Natural killer cell (primary cell): ENCODE measurements around the gene CYREN. TPM values are rescaled to one million over a fixed set of nuclear protein-coding genes. Genes with fewer than 3 reads are reported as not detected.
"Not testable (repeated sequence)": the region's sequence is repeated elsewhere in the genome, so short reads cannot be mapped to it uniquely, and the experiment has no call there.

ENCODE experiments used
- ATAC-seq, 3 donors: fragments of 150-1000 bp in 2 of 3; fragments of 200-7000 bp in 1 of 3; cut with Tn5 transposase; 1 replicate in 1 of 3; 2 replicates in 2 of 3; pipeline ENCODE4 v1.10.0; 2021; ENCODE audit warnings: mild to moderate bottlenecking in 2 of 3, moderate library complexity in 2 of 3
- DNase-seq, 2 donors: peaks; one replicate each; pipeline versions ENCODE4 v3.0.0 to v3.0.0-alpha.2; 2013 to 2021; ENCODE audit warnings: mixed read lengths in 1 of 2
- H3K27ac ChIP-seq: one replicate; pipeline ENCODE4 v1.5.1; 2013; ENCODE audit warnings: mild to moderate bottlenecking, low read length
- H3K27me3 ChIP-seq: one replicate; pipeline ENCODE4 v1.6.1; 2013; ENCODE audit warnings: low read length; ENCODE audit not compliant: control insufficient read depth, insufficient read depth
- H3K36me3 ChIP-seq: one replicate; pipeline ENCODE4 v1.6.1; 2013; ENCODE audit warnings: low read length; ENCODE audit not compliant: control insufficient read depth, insufficient read depth
- H3K4me1 ChIP-seq: one replicate; pipeline ENCODE4 v1.6.1; 2013; ENCODE audit warnings: low read length; ENCODE audit not compliant: control insufficient read depth, insufficient read depth
- H3K4me3 ChIP-seq: one replicate; pipeline ENCODE4 v1.5.1; 2013; ENCODE audit warnings: low read length
- H3K9me3 ChIP-seq: one replicate; pipeline ENCODE4 v1.6.1; 2013; ENCODE audit warnings: low read length; ENCODE audit not compliant: control insufficient read depth, insufficient read depth
- H3K27ac Mint-ChIP-seq, 2 donors: one replicate each; pipeline ENCODE4 v1.8.0; 2022; ENCODE audit warnings: mild to moderate bottlenecking in 2 of 2, mixed read lengths in 2 of 2, moderate library complexity in 1 of 2
- H3K27me3 Mint-ChIP-seq, 2 donors: one replicate each; pipeline ENCODE4 v1.8.0; 2022; ENCODE audit warnings: low read depth in 2 of 2, mixed read lengths in 2 of 2
- H3K36me3 Mint-ChIP-seq: one replicate; pipeline ENCODE4 v1.8.0; 2022; ENCODE audit warnings: mixed read lengths
- H3K4me1 Mint-ChIP-seq, 2 donors: one replicate each; pipeline ENCODE4 v1.8.0; 2022; ENCODE audit warnings: mixed read lengths in 2 of 2
- H3K4me3 Mint-ChIP-seq: one replicate; pipeline ENCODE4 v1.8.0; 2022; ENCODE audit warnings: mild to moderate bottlenecking, moderate library complexity, mixed read lengths
- H3K9me3 Mint-ChIP-seq, 2 donors: one replicate each; pipeline ENCODE4 v1.8.0; 2022; ENCODE audit warnings: mixed read lengths in 2 of 2
- WGBS: methylation state at CpG from one replicate; pipeline ENCODE4 v1.1.7; 2013; ENCODE audit warnings: missing lambda C conversion rate; ENCODE audit not compliant: insufficient coverage; 5-methylcytosine and 5-hydroxymethylcytosine counted together
- intact Hi-C: fragments of 100-400 bp; cut with micrococcal nuclease; formaldehyde crosslinking; loops from one replicate; pipeline ENCODE4 v1.14.2; 2022
- total RNA-seq, 4 donors: library from RNA; stranded (reverse); fragments of 120-200 nt in 1 of 4; gene quantifications; one replicate each; pipeline versions ENCODE4 v1.2.3 to v1.2.4, GENCODE V29; 2013 to 2022
- TF ChIP-seq, protein P1 (sequence below): fragments of 200-600 bp; IDR thresholded peaks from one replicate; pipeline ENCODE4 v1.8.0; 2022; ENCODE audit warnings: antibody characterized with exemption

The CYREN gene
- total RNA-seq, 3 donors from 2014 or later (not counting 1 experiment from before 2014, with no cell fraction given) = 26.1 to 33.9 (median 33.8) TPM

DNA sequence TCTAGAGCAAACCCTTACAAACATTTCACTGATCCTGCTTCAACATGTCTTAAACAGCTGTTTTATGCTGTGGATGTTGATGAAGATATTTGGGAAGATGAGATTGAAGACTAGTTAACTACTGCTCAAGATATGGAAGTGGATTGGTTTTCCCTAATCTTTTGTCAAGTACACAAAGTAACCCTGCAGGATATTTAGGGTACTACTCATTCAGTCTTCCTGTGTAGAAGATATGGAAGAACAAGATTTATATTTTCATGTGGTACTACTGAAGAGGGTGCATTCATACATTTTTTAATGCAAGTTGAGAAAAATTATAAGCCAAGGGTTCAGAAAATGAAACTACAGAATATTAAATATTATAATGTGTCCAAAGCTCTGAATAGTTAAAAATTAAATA lies 40.9 kb downstream of the CYREN start:
- intact Hi-C loops = no loop called here
- Histone ChIP-seq H3K9me3 (peaks cover 6% of the 10 kb centered on the region), H3K4me1 (no peaks in the 10 kb centered on the region), H3K4me3 (no peak overlapping the region), H3K27me3 (no peaks in the 10 kb centered on the region), H3K27ac (no peak overlapping the region), H3K36me3 (no peaks in the 10 kb centered on the region)
- Mint-ChIP-seq H3K36me3 (peaks cover 10% of the 10 kb centered on the region), H3K4me3 (no peak overlapping the region), H3K27ac (no peak overlapping the region), H3K27me3 (peaks cover 0 to 2% of the 10 kb centered on the region in 2 donors), H3K4me1 (no peaks in the 10 kb centered on the region), H3K9me3 (peaks cover 2 to 6% of the 10 kb centered on the region in 2 donors)
- TF ChIP-seq, protein P1, sequence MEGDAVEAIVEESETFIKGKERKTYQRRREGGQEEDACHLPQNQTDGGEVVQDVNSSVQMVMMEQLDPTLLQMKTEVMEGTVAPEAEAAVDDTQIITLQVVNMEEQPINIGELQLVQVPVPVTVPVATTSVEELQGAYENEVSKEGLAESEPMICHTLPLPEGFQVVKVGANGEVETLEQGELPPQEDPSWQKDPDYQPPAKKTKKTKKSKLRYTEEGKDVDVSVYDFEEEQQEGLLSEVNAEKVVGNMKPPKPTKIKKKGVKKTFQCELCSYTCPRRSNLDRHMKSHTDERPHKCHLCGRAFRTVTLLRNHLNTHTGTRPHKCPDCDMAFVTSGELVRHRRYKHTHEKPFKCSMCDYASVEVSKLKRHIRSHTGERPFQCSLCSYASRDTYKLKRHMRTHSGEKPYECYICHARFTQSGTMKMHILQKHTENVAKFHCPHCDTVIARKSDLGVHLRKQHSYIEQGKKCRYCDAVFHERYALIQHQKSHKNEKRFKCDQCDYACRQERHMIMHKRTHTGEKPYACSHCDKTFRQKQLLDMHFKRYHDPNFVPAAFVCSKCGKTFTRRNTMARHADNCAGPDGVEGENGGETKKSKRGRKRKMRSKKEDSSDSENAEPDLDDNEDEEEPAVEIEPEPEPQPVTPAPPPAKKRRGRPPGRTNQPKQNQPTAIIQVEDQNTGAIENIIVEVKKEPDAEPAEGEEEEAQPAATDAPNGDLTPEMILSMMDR = no peak
- ATAC-seq (no peak), DNase-seq (no peak)

DNA sequence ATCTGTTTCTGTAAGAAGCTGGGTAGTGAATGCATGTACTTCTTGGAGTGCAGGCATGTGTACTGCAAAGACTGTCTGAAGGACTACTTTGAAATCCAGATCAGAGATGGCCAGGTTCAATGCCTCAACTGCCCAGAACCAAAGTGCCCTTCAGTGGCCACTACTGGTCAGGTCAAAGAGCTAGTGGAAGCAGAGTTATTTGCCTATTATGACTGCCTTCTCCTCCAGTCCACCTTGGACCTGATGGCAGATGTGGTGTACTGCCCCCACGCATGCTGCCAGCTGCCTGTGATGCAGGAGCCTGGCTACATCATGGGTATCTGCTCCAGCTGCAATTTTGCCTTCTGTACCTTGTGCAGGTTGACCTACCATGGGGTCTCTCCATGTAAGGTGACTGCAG lies 41.6 kb downstream of the CYREN start:
- peaks cover 10% of the 10 kb centered on the region for H3K36me3 Mint-ChIP-seq
- Histone ChIP-seq H3K36me3 (no peaks in the 10 kb centered on the region), H3K27me3 (no peaks in the 10 kb centered on the region), H3K4me1 (no peaks in the 10 kb centered on the region), H3K9me3 (peaks cover 6% of the 10 kb centered on the region), H3K4me3 (no peak overlapping the region), H3K27ac (no peak overlapping the region)
- intact Hi-C loops = no loop called here
- H3K4me1 Mint-ChIP-seq = peaks cover 0 to 3% of the 10 kb centered on the region in 2 donors
- DNase-seq (no peak), ATAC-seq (no peak)
- WGBS = 95% methylated on average over 1 of the region's 1 CpG
- H3K27ac Mint-ChIP-seq = no peak overlapping the region
- peaks cover 0 to 2% of the 10 kb centered on the region in 2 donors for H3K27me3 Mint-ChIP-seq
- H3K9me3 Mint-ChIP-seq = peaks cover 2 to 6% of the 10 kb centered on the region in 2 donors
- no peak overlapping the region for H3K4me3 Mint-ChIP-seq
- TF ChIP-seq, protein P1 = no peak

DNA sequence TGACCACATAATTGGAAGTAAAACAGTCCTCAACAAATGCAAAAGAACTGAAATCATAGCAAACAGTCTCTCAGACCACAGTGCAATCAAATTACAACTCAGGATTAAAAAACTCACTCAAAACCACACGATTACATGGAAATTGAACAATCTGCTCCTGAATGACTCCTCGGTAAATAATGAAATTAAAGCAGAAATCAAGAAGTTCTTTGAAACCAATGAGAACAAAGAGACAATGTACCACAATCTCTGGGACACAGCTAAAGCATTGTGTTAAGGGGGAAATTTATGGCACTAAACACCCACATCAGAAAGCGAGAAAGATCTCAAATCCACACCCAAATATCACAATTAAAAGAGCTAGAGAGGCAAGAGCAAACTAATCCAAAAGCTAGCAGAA lies 45.9 kb downstream of the CYREN start:
- H3K36me3 ChIP-seq, H3K4me3 Mint-ChIP-seq, DNase-seq, H3K27ac Mint-ChIP-seq, H3K27ac ChIP-seq, H3K9me3 ChIP-seq, H3K27me3 ChIP-seq, H3K4me1 ChIP-seq, H3K27me3 Mint-ChIP-seq, H3K9me3 Mint-ChIP-seq, ATAC-seq, H3K4me3 ChIP-seq, intact Hi-C loops: not testable (repeated sequence)
- Mint-ChIP-seq H3K4me1 (peaks cover 0 to 15% of the 10 kb centered on the region in 2 donors), H3K36me3 (peaks cover 12% of the 10 kb centered on the region)
- WGBS = 100% methylated on average over 2 of the region's 3 CpGs

DNA sequence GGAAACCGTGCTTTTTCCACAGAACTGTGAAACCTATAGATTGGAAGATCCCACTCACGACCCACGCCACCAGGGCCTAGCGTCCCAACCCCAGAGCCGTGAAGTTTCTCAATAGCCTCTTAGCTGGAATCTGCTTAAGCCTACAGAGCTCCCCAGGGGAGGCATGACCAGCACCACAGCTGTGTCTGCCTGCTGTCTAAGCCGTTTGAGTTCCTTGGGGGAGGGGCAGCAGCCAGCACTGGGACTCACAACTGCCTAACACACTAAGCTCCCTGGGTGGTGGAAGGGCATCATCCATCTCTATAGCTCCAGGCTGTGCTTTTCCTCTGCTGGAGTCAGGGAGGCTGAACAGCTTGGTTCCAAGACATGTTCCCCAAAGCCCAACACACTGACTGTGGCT lies 48.6 kb downstream of the CYREN start:
- H3K36me3 Mint-ChIP-seq = peaks cover 21% of the 10 kb centered on the region
- peaks cover 4 to 14% of the 10 kb centered on the region in 2 donors for H3K9me3 Mint-ChIP-seq
- Histone ChIP-seq H3K27ac (no peak overlapping the region), H3K4me1 (no peaks in the 10 kb centered on the region), H3K36me3 (no peaks in the 10 kb centered on the region), H3K4me3 (no peak overlapping the region), H3K9me3 (peaks cover 3% of the 10 kb centered on the region), H3K27me3 (no peaks in the 10 kb centered on the region)
- no peak for ATAC-seq
- intact Hi-C loops = no loop called here
- H3K27me3 Mint-ChIP-seq = peaks cover 0 to 2% of the 10 kb centered on the region in 2 donors
- no peak for DNase-seq
- H3K4me1 Mint-ChIP-seq = peaks cover 0 to 15% of the 10 kb centered on the region in 2 donors
- TF ChIP-seq, protein P1 = no peak
- no peak overlapping the region for H3K4me3 Mint-ChIP-seq
- 96% methylated on average over 6 of the region's 6 CpGs for WGBS
- H3K27ac Mint-ChIP-seq = no peak overlapping the region
